Activated gamma-delta T cell (primary cell): Measurements from ENCODE around the gene SENP3.

Experiments used
- DNase-seq: peaks from one replicate; lab custom pipeline; 2025; lab: John Stamatoyannopoulos, UW

Gene SENP3

GRCh38 chr17:7556627-7557026, 5.1 kb upstream of the SENP3 start:
- no peak for DNase-seq

GRCh38 chr17:7557147-7557764, 4.5 kb upstream of the SENP3 start:
- DNase-seq: no peak

- no peak for DNase-seq
Observed at GRCh38 chr17:7557775-7558543, 3.8 kb upstream of the SENP3 start.

GRCh38 chr17:7558544-7559319, 3.0 kb upstream of the SENP3 start, which contains the start of gene TNFSF13:
Gene TNFSF13 (plus strand): TSS chr17:7558750. CDS start chr17:7559040, 290 bp downstream.
- DNase-seq: no peak

GRCh38 chr17:7559320-7560171, 2.2 kb upstream of the SENP3 start:
- DNase-seq: no peak

- no peak for DNase-seq
Observed at GRCh38 chr17:7560172-7561027, 1.3 kb upstream of the SENP3 start.

GRCh38 chr17:7561028-7561575, 617 bp upstream of the SENP3 start:
- DNase-seq: peak; percentile 55

GRCh38 chr17:7562208-7562605, 488 bp downstream of the SENP3 start:
- DNase-seq: no peak

- no peak for DNase-seq
Observed at GRCh38 chr17:7563115-7563869, 1.6 kb downstream of the SENP3 start.

GRCh38 chr17:7569571-7569970, 7.9 kb downstream of the SENP3 start:
- no peak for DNase-seq

- DNase-seq: no peak
Observed at GRCh38 chr17:7570351-7570750, 8.6 kb downstream of the SENP3 start.

- no peak for DNase-seq
Observed at GRCh38 chr17:7572338-7572587, 10.5 kb downstream of the SENP3 start.

- DNase-seq: peak; percentile 96
Observed at GRCh38 chr17:7572588-7573323, 11.0 kb downstream of the SENP3 start.

GRCh38 chr17:7573324-7574080, 11.8 kb downstream of the SENP3 start:
- peak; percentile 93 for DNase-seq

GRCh38 chr17:7574176-7574953, 12.6 kb downstream of the SENP3 start:
- DNase-seq: no peak

- DNase-seq: no peak
Observed at GRCh38 chr17:7575481-7575883, 13.8 kb downstream of the SENP3 start.

- DNase-seq: no peak
Observed at GRCh38 chr17:7575959-7576358, 14.2 kb downstream of the SENP3 start.

- DNase-seq: no peak
Observed at GRCh38 chr17:7576432-7576937, 14.8 kb downstream of the SENP3 start.
